ENCODE data around the gene CITED1.
A peak's percentile ranks its signal among the peaks of the same experiment; 100 is the strongest.

The CITED1 gene

DNA sequence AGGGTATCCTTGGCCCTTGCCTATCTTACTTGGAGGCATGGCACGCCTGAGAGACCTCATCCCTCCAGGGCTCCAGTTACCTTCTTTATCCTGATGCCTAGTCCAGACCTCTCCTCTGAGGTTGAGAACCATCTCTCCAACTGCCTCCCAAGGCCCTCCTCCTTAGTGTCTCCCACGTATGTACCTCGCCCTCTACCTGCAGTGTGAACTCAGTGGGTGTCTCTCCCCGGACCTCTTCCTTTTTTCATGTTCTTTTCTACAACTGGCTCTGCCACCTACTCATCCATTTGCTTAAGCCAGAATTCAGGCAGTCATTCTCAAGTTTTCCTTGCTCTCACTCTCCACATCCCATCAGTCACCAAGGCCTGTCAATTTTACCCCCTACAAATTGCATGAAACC, 45.3 kb downstream of the CITED1 start:
- DNase-seq = no peak
- peaks cover 25% of the 10 kb centered on the region for H3K4me1 Mint-ChIP-seq
- no peak overlapping the region for H3K4me3 Mint-ChIP-seq
- peaks cover 8% of the 10 kb centered on the region for H3K27me3 Mint-ChIP-seq (ENCODE audit: low read depth, poor library complexity)
- peaks cover 14% of the 10 kb centered on the region for H3K36me3 Mint-ChIP-seq (ENCODE audit: low read depth)
- H3K27ac Mint-ChIP-seq = no peak overlapping the region
- TF ChIP-seq, protein P1, sequence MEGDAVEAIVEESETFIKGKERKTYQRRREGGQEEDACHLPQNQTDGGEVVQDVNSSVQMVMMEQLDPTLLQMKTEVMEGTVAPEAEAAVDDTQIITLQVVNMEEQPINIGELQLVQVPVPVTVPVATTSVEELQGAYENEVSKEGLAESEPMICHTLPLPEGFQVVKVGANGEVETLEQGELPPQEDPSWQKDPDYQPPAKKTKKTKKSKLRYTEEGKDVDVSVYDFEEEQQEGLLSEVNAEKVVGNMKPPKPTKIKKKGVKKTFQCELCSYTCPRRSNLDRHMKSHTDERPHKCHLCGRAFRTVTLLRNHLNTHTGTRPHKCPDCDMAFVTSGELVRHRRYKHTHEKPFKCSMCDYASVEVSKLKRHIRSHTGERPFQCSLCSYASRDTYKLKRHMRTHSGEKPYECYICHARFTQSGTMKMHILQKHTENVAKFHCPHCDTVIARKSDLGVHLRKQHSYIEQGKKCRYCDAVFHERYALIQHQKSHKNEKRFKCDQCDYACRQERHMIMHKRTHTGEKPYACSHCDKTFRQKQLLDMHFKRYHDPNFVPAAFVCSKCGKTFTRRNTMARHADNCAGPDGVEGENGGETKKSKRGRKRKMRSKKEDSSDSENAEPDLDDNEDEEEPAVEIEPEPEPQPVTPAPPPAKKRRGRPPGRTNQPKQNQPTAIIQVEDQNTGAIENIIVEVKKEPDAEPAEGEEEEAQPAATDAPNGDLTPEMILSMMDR (IDR thresholded peaks at IDR 0.05) = no peak
- peaks cover 44% of the 10 kb centered on the region for H3K9me3 Mint-ChIP-seq

DNA sequence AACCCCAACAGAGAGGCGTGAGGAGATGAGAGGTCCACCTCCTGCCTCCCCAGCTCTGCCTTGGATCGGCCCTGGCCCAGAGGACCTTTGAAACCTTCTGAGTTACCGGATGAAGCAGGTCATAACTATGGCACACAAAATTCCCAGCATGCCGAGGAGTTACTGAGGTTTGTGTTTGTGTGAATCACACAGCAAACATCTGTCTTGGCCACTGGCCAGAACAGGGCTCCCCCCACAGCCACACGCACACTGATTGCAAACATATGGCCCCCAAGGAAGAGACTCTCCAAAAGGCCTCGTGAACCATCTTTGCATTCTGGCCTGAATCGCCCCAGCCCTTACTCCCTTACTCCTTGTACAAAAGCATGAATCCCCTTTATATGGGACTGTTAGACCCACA, 47.5 kb downstream of the CITED1 start:
- peaks cover 5% of the 10 kb centered on the region for H3K36me3 Mint-ChIP-seq (ENCODE audit: low read depth)
- TF ChIP-seq, protein P1 (IDR thresholded peaks at IDR 0.05) = no peak
- H3K4me1 Mint-ChIP-seq = peaks cover 35% of the 10 kb centered on the region
- H3K27ac Mint-ChIP-seq = no peak overlapping the region
- H3K27me3 Mint-ChIP-seq (ENCODE audit: low read depth, poor library complexity) = peaks cover 9% of the 10 kb centered on the region
- H3K9me3 Mint-ChIP-seq = peaks cover 49% of the 10 kb centered on the region
- no peak overlapping the region for H3K4me3 Mint-ChIP-seq
- no peak for DNase-seq

DNA sequence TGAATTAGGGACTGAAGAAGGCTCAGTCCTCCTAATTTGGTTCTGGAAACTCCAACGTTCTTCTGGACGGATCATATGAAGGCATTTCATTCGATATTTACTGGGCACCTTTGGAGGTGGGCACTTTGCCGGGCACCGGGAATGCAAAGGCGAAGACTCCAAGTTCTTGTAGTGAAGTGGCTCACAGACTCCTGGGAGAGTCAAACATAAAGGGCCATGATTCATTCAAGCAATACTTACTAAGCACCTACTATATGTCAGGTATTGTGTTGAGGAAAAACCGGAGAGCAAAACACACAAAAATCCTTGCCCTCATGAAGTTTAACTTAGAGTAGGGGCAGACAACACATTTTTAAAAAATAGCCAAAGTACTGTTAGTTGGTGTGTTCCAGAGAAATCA, 49.9 kb downstream of the CITED1 start:
- Mint-ChIP-seq H3K9me3 (peaks cover 58% of the 10 kb centered on the region), H3K27ac (no peak overlapping the region), H3K27me3 (ENCODE audit: low read depth, poor library complexity) (peaks cover 6% of the 10 kb centered on the region), H3K4me3 (peak overlapping the region; percentile 64), H3K36me3 (ENCODE audit: low read depth) (peaks cover 6% of the 10 kb centered on the region), H3K4me1 (peaks cover 29% of the 10 kb centered on the region)
- no peak for DNase-seq
- TF ChIP-seq, protein P1 (IDR thresholded peaks at IDR 0.05) = no peak

DNA sequence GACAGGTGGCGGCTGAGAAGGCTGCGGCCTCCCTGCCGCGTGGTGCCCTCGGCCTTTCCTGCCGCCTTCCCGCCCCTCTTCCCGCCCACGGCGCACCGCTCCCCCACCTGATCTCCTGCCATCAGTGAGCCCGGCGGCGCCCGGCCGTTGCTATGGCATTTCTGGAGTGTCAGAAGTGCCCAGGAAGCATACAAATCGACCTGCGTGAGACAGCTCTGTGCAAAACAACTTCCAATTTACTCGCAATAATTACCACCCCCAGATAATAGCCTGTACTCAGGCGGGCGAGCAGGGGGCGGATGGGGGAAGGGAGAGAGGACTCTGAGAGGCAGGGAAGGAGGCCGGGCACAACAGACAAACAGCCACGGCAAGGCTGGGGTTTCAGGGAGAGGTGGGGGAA, 50.3 kb downstream of the CITED1 start:
- H3K27ac Mint-ChIP-seq = no peak overlapping the region
- H3K9me3 Mint-ChIP-seq = peaks cover 54% of the 10 kb centered on the region

DNA sequence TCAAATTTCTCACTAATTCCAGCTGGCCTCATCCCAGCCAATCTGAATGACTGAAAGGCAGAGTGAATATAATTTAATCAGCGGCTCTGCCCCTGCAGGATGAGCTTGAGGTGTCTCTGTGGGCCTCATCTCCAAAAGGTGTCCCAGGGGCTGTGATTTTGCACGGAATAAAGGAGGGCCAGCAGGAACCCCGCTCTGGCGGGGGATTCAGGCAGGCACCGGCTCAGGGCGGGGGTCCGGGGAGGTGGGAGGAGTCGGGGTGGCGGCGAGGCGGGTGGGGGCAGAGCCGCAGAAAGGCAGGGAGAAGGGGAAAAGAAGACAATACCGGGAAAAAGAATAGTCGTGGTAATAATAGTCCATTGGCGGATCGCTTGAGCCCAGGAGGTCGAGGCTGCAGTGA, 50.9 kb downstream of the CITED1 start:
- Mint-ChIP-seq H3K4me1 (peaks cover 24% of the 10 kb centered on the region), H3K9me3 (peaks cover 50% of the 10 kb centered on the region), H3K27ac (no peak overlapping the region), H3K27me3 (ENCODE audit: low read depth, poor library complexity) (peaks cover 6% of the 10 kb centered on the region), H3K36me3 (ENCODE audit: low read depth) (peaks cover 6% of the 10 kb centered on the region), H3K4me3 (peak overlapping the region; percentile 37)
- peak; percentile 18 for DNase-seq
- TF ChIP-seq, protein P1 (IDR thresholded peaks at IDR 0.05) = no peak

More for the DNA sequence above, 50.3 kb downstream of the CITED1 start:
- TF ChIP-seq, protein P1 (IDR thresholded peaks at IDR 0.05) = no peak
- Mint-ChIP-seq H3K36me3 (ENCODE audit: low read depth) (peaks cover 6% of the 10 kb centered on the region), H3K4me1 (peaks cover 26% of the 10 kb centered on the region), H3K4me3 (peak overlapping the region; percentile 64), H3K27me3 (ENCODE audit: low read depth, poor library complexity) (peaks cover 6% of the 10 kb centered on the region)
- DNase-seq = peak; percentile 35

DNA sequence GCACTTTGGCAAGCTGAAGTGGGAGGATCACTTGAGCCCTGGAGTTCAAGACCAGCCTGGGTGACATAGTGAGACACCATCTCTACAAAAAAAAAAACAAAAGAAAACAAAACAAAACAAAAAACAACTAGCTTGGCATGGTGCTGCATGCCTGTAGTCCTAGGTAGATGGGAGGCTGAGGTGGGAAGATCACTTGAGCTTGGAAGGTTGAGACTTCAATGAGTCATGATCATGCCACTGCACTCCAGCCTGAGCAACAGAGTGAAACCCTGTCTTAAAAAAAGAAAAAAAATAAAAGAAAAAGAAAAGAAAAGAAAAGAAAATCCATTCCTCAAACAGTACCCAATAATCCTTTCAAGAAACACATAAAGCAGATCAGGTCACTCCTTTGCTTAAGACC, 52.0 kb downstream of the CITED1 start:
- TF ChIP-seq, protein P1 (IDR thresholded peaks at IDR 0.05) = no peak
- Mint-ChIP-seq H3K27me3 (ENCODE audit: low read depth, poor library complexity) (peaks cover 6% of the 10 kb centered on the region), H3K9me3 (peaks cover 52% of the 10 kb centered on the region), H3K27ac (no peak overlapping the region), H3K4me1 (peaks cover 24% of the 10 kb centered on the region), H3K4me3 (no peak overlapping the region), H3K36me3 (ENCODE audit: low read depth) (peaks cover 6% of the 10 kb centered on the region)
- DNase-seq = no peak

Measured in nephron progenitor cell (in vitro differentiated cells).